ENCODE data around the gene NUP85. TPM values are rescaled to one million over a fixed set of nuclear protein-coding genes. Genes with fewer than 3 reads are reported as not detected.
A peak's percentile ranks its signal among the peaks of the same experiment; 100 is the strongest.
"Not testable (repeated sequence)": the region's sequence is repeated elsewhere in the genome, so short reads cannot be mapped to it uniquely, and the experiment has no call there.

The NUP85 gene
- 10 to 100 TPM; 19.7 to 40.2 TPM for total RNA-seq

GRCh38 chr17:75205037-75205792 lies at the start of gene NUP85:
Gene NUP85 (plus strand): TSS chr17:75205679. CDS start chr17:75205762, 83 bp downstream.
- 0% methylated on average over 1 to 57 of the region's 57 CpGs for WGBS, 2 donors
- peak; percentile 92 to 94 (median 93) for DNase-seq
- no peaks in the 10 kb centered on the region for H3K27me3 ChIP-seq
- H3K27ac ChIP-seq, result peak within 1 kb of the TSS; percentile 91 to 99 (median 94)
- peak; percentile 97 for ATAC-seq
- H3K36me3 ChIP-seq (replicated peaks in 1 of 2; ENCODE audit: insufficient read depth in 1 of 2, low read depth in 2 of 2), result peaks cover 0 to 3% of the 10 kb centered on the region in 2 donors
- TF ChIP-seq POLR2A (IDR thresholded peaks at IDR 0.05) (peak; percentile 61 to 87 (median 84)), CTCF (IDR thresholded peaks at IDR 0.05) (no peak)
- H3K4me1 ChIP-seq, result peaks cover 20% of the 10 kb centered on the region
- peak within 1 kb of the TSS; percentile 73 to 95 for H3K4me3 ChIP-seq
- H3K9me3 ChIP-seq, result no peaks in the 10 kb centered on the region
- intact Hi-C loops (cut with DNase I), result loop anchor here (10.0 kb wide), 1 partner anchor 90 kb away; no protein-coding TSS in a partner anchor

- DNase-seq; H3K27ac ChIP-seq; H3K9me3 ChIP-seq; H3K4me1 ChIP-seq; ATAC-seq; H3K27me3 ChIP-seq; H3K36me3 ChIP-seq (replicated peaks in 1 of 2; ENCODE audit: insufficient read depth in 1 of 2, low read depth in 2 of 2); H3K4me3 ChIP-seq; intact Hi-C loops (cut with DNase I): not testable (repeated sequence)
- WGBS, 2 donors, result 89 to 90% methylated on average over 8 of the region's 8 CpGs
Measured at GRCh38 chr17:75158480-75158879, 47.0 kb upstream of the NUP85 start.

GRCh38 chr17:75159196-75160031 lies 46.1 kb upstream of the NUP85 start:
- no peaks in the 10 kb centered on the region for H3K27me3 ChIP-seq
- TF ChIP-seq CTCF (IDR thresholded peaks at IDR 0.05) (no peak), POLR2A (IDR thresholded peaks at IDR 0.05) (no peak)
- H3K9me3 ChIP-seq, result no peaks in the 10 kb centered on the region
- H3K4me3 ChIP-seq, result no peak overlapping the region
- peaks cover 5% of the 10 kb centered on the region for H3K4me1 ChIP-seq
- H3K36me3 ChIP-seq (replicated peaks in 1 of 2; ENCODE audit: insufficient read depth in 1 of 2, low read depth in 2 of 2), result no peaks in the 10 kb centered on the region
- DNase-seq (no peak), ATAC-seq (no peak)
- H3K27ac ChIP-seq, result no peak overlapping the region
- intact Hi-C loops (cut with DNase I), result no loop called here
- WGBS, 2 donors, result 91 to 93% methylated on average over 4 of the region's 4 CpGs

GRCh38 chr17:75160211-75160610 lies 45.3 kb upstream of the NUP85 start:
- DNase-seq (no peak), ATAC-seq (no peak)
- H3K4me1 ChIP-seq, result no peaks in the 10 kb centered on the region
- H3K27ac ChIP-seq, result no peak overlapping the region
- no peaks in the 10 kb centered on the region for H3K27me3 ChIP-seq
- TF ChIP-seq CTCF (IDR thresholded peaks at IDR 0.05) (no peak), POLR2A (IDR thresholded peaks at IDR 0.05) (no peak)
- H3K9me3 ChIP-seq, result no peaks in the 10 kb centered on the region
- 87 to 89% methylated on average over 5 of the region's 5 CpGs for WGBS, 2 donors
- intact Hi-C loops (cut with DNase I), result no loop called here
- no peak overlapping the region for H3K4me3 ChIP-seq
- H3K36me3 ChIP-seq (replicated peaks in 1 of 2; ENCODE audit: insufficient read depth in 1 of 2, low read depth in 2 of 2), result no peaks in the 10 kb centered on the region

GRCh38 chr17:75163074-75163473 lies 42.4 kb upstream of the NUP85 start:
- peaks cover 0 to 10% of the 10 kb centered on the region in 2 donors for H3K36me3 ChIP-seq (replicated peaks in 1 of 2; ENCODE audit: insufficient read depth in 1 of 2, low read depth in 2 of 2)
- no peaks in the 10 kb centered on the region for H3K4me1 ChIP-seq
- H3K27ac ChIP-seq, result no peak overlapping the region
- TF ChIP-seq POLR2A (IDR thresholded peaks at IDR 0.05), result no peak
- no peak for TF ChIP-seq CTCF (IDR thresholded peaks at IDR 0.05)
- WGBS, 2 donors, result 82 to 87% methylated on average over 5 of the region's 5 CpGs
- H3K9me3 ChIP-seq, result no peaks in the 10 kb centered on the region
- no peak for DNase-seq
- no peak overlapping the region for H3K4me3 ChIP-seq
- intact Hi-C loops (cut with DNase I), result no loop called here
- no peak for ATAC-seq
- no peaks in the 10 kb centered on the region for H3K27me3 ChIP-seq

GRCh38 chr17:75164606-75165005 lies 40.9 kb upstream of the NUP85 start:
- whole genome bisulfite sequencing, 2 donors, result 95 to 96% methylated on average over 15 of the region's 15 CpGs
- intact Hi-C loops (cut with DNase I); H3K4me3 ChIP-seq; H3K4me1 ChIP-seq; H3K27ac ChIP-seq; DNase-seq; ATAC-seq; H3K27me3 ChIP-seq; H3K9me3 ChIP-seq: not testable (repeated sequence)
- peaks cover 0 to 10% of the 10 kb centered on the region in 2 donors for H3K36me3 ChIP-seq (replicated peaks in 1 of 2; ENCODE audit: insufficient read depth in 1 of 2, low read depth in 2 of 2)

All from body of pancreas (tissue), 4 donors.